ENCODE measurements around the gene LRRC7. TPM values are rescaled to one million over a fixed set of nuclear protein-coding genes. Genes with fewer than 3 reads are reported as not detected.

LRRC7 gene
- total and polyA plus RNA-seq, 2 donors (not counting 1 experiment from before 2014, with no cell fraction given), result 0.03 TPM; not detected in 1

GRCh38 chr1:69794831-69795230, 227.1 kb downstream of the LRRC7 start:
- H3K9ac ChIP-seq (ENCODE audit: insufficient read depth, low read length), result no peak overlapping the region
- H3K4me3 ChIP-seq (replicated peaks in 1 of 4; ENCODE audit: control extremely low read depth in 1 of 4, insufficient read depth in 1 of 4, low read depth in 3 of 4, low read length in 4 of 4), result no peak overlapping the region
- H3K36me3 ChIP-seq (ENCODE audit: control insufficient read depth, insufficient read depth, low read length), result no peaks in the 10 kb centered on the region
- TF ChIP-seq CTCF (conservative IDR thresholded peaks at IDR 0.05 in 1 of 2, IDR thresholded peaks at IDR 0.05 in 1 of 2; ENCODE audit: low read depth in 1 of 2, low read length in 2 of 2), result no peak
- TF ChIP-seq EZH2 (IDR thresholded peaks at IDR 0.05; ENCODE audit: low read length, missing control alignments), result no peak
- H2AFZ ChIP-seq (ENCODE audit: low read length), result no peak overlapping the region
- H3K4me2 ChIP-seq (ENCODE audit: extremely low read depth, insufficient read depth, low read length), result no peak overlapping the region
- H3K27me3 ChIP-seq (ENCODE audit: control insufficient read depth, insufficient read depth, low read length), result no peaks in the 10 kb centered on the region
- H3K79me2 ChIP-seq (ENCODE audit: control insufficient read depth, insufficient read depth, low read length), result no peaks in the 10 kb centered on the region
- no peak overlapping the region for H3K27ac ChIP-seq (ENCODE audit: insufficient read depth, low read length)
- H3K9me3 ChIP-seq (ENCODE audit: control insufficient read depth, insufficient read depth, low read depth, low read length), result no peaks in the 10 kb centered on the region
- DNase-seq (ENCODE audit: low read depth in 2 of 2), result peak in 1 of 2 donors; percentile 2
- no peaks in the 10 kb centered on the region for H4K20me1 ChIP-seq (ENCODE audit: control insufficient read depth, extremely low read depth, insufficient read depth, low read length)
- H3K4me1 ChIP-seq (ENCODE audit: control insufficient read depth, extremely low read depth, insufficient read depth, low read length), result no peaks in the 10 kb centered on the region

DNA sequence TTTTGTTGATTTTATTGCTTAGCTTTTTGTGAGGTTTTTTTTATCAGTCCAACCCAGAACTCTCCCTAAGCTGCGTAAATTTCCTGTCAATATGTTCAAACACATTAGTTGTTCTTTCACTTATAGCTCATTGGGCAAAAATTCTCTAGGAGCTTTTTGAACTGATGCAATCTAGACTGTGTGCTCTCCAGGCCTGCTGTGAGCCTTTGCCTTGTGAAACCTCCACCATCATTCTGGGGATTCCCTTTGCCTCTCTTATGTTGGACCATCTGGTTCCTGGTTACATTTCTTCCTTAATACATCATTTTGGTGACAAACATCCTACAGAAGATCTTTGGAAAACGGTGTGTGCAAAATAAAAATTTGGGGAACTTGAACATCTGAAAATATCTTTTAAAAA, 247.2 kb downstream of the LRRC7 start:
- no peaks in the 10 kb centered on the region for H4K20me1 ChIP-seq (ENCODE audit: control insufficient read depth, extremely low read depth, insufficient read depth, low read length)
- H3K79me2 ChIP-seq (ENCODE audit: control insufficient read depth, insufficient read depth, low read length), result no peaks in the 10 kb centered on the region
- no peak overlapping the region for H3K4me2 ChIP-seq (ENCODE audit: extremely low read depth, insufficient read depth, low read length)
- no peak overlapping the region for H3K4me3 ChIP-seq (replicated peaks in 1 of 4; ENCODE audit: control extremely low read depth in 1 of 4, insufficient read depth in 1 of 4, low read depth in 3 of 4, low read length in 4 of 4)
- TF ChIP-seq EZH2 (IDR thresholded peaks at IDR 0.05; ENCODE audit: low read length, missing control alignments) (no peak), CTCF (conservative IDR thresholded peaks at IDR 0.05 in 1 of 2, IDR thresholded peaks at IDR 0.05 in 1 of 2; ENCODE audit: low read depth in 1 of 2, low read length in 2 of 2) (no peak)
- no peaks in the 10 kb centered on the region for H3K4me1 ChIP-seq (ENCODE audit: control insufficient read depth, extremely low read depth, insufficient read depth, low read length)
- H3K27ac ChIP-seq (ENCODE audit: insufficient read depth, low read length), result no peak overlapping the region
- no peaks in the 10 kb centered on the region for H3K27me3 ChIP-seq (ENCODE audit: control insufficient read depth, insufficient read depth, low read length)
- H3K9me3 ChIP-seq (ENCODE audit: control insufficient read depth, insufficient read depth, low read depth, low read length), result no peaks in the 10 kb centered on the region
- DNase-seq (ENCODE audit: low read depth in 2 of 2), result peak in 1 of 2 donors; percentile 38
- H3K9ac ChIP-seq (ENCODE audit: insufficient read depth, low read length), result no peak overlapping the region
- H2AFZ ChIP-seq (ENCODE audit: low read length), result no peak overlapping the region
- no peaks in the 10 kb centered on the region for H3K36me3 ChIP-seq (ENCODE audit: control insufficient read depth, insufficient read depth, low read length)

DNA sequence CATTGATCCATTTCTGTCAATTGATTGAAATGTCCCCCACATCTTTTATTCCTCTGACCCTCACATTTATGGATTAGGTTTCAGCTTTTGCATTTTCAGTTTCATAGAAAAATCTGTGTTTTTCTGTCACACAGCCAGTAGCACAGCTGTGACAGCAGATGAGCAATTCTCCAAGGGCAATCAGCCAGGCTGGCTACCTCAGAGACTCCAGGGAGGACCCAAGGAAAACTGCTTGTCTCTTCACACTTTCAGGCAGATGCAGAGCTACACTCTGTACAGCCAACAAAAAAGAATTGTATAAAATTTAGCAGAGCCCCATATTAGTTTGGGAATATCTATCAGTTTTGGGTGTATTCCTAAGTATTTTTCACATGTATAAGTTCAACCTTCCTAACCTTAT, 257.2 kb downstream of the LRRC7 start:
- Histone ChIP-seq H3K4me1 (ENCODE audit: control insufficient read depth, extremely low read depth, insufficient read depth, low read length) (no peaks in the 10 kb centered on the region), H3K4me2 (ENCODE audit: extremely low read depth, insufficient read depth, low read length) (no peak overlapping the region), H3K36me3 (ENCODE audit: control insufficient read depth, insufficient read depth, low read length) (no peaks in the 10 kb centered on the region), H3K79me2 (ENCODE audit: control insufficient read depth, insufficient read depth, low read length) (no peaks in the 10 kb centered on the region), H3K9me3 (ENCODE audit: control insufficient read depth, insufficient read depth, low read depth, low read length) (no peaks in the 10 kb centered on the region), H3K9ac (ENCODE audit: insufficient read depth, low read length) (no peak overlapping the region), H3K27me3 (ENCODE audit: control insufficient read depth, insufficient read depth, low read length) (no peaks in the 10 kb centered on the region), H4K20me1 (ENCODE audit: control insufficient read depth, extremely low read depth, insufficient read depth, low read length) (no peaks in the 10 kb centered on the region), H3K27ac (ENCODE audit: insufficient read depth, low read length) (no peak overlapping the region), H3K4me3 (replicated peaks in 1 of 4; ENCODE audit: control extremely low read depth in 1 of 4, insufficient read depth in 1 of 4, low read depth in 3 of 4, low read length in 4 of 4) (no peak overlapping the region), H2AFZ (ENCODE audit: low read length) (no peak overlapping the region)
- TF ChIP-seq EZH2 (IDR thresholded peaks at IDR 0.05; ENCODE audit: low read length, missing control alignments) (no peak), CTCF (conservative IDR thresholded peaks at IDR 0.05 in 1 of 2, IDR thresholded peaks at IDR 0.05 in 1 of 2; ENCODE audit: low read depth in 1 of 2, low read length in 2 of 2) (no peak)
- DNase-seq (ENCODE audit: low read depth in 2 of 2), result peak in 1 of 2 donors; percentile 37

Data from fibroblast of lung (primary cell).